ENCODE data around the gene FANCI. TPM values are rescaled to one million over a fixed set of nuclear protein-coding genes. Genes with fewer than 3 reads are reported as not detected.

The FANCI gene
- total and polyA plus RNA-seq, 2 of the 13 experiments (the other 11 are each of a cell fraction or from before 2014, with no cell fraction given): 15.7 to 68.8 TPM

DNA sequence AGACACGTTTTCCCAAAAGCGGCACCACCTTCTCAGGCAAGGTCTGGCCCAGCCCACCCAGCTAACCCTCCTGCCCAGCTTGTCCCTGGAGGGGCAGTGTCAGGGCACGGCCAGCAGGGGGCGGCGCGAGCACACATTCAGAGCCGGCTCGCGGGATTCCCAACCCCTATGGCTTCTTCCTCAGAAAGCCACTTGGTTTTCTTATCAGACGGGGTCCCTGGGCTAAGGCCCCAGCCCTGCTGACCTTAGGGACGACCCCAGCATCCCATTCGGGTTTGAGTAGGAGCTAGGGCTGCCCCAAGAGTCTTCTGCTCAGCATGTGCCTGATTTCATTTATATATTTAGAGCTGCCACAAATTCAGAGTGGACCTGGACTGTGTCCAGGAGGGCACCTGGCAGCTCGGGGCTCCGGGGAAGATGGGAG lies 36.9 kb upstream of the FANCI start:
- peak overlapping the region; percentile 78 for H3K4me2 ChIP-seq (ENCODE audit: low read depth, low read length)
- FAIRE-seq (peak; percentile 60), ATAC-seq (peak; percentile 96), DNase-seq (ENCODE audit: low spot score) (peak; percentile 56)
- no peaks in the 10 kb centered on the region for H3K9me3 ChIP-seq (ENCODE audit: low read length)
- no TSS peak for BruUV-seq (replicated peaks)
- peaks cover 14% of the 10 kb centered on the region for H3K4me1 ChIP-seq (ENCODE audit: insufficient read depth, low read length)
- no peaks in the 10 kb centered on the region for H3K27me3 ChIP-seq (ENCODE audit: control insufficient read depth in 1 of 2, insufficient read depth in 2 of 2, low read length in 2 of 2)
- H2AFZ ChIP-seq (ENCODE audit: low read length): no peak overlapping the region
- CTCF ChIA-PET (ENCODE audit: low intra/inter-chr PET ratio, low total read pairs): interaction anchor here (0.7 to 1.2 kb wide), 3 partner anchors 37 to 150 kb away, joined by 3 to 4 read pairs (median 3); partner anchors contain the start of gene FANCI
- no peak overlapping the region for H3K27ac ChIP-seq (ENCODE audit: extremely low read length, insufficient read depth, low read length)
- no peaks in the 10 kb centered on the region for H4K20me1 ChIP-seq (ENCODE audit: insufficient read depth, low read length)
- H3K36me3 ChIP-seq (replicated peaks in 1 of 2; ENCODE audit: control insufficient read depth in 1 of 2, insufficient read depth in 2 of 2, low read length in 2 of 2): no peaks in the 10 kb centered on the region
- POLR2A ChIA-PET: interaction anchor here (0.9 kb wide), 2 partner anchors 37 to 128 kb away, joined by 3 read pairs; partner anchors contain the start of genes FANCI and POLG
- intact Hi-C loops (cut with micrococcal nuclease; ENCODE audit: unreplicated experiment): loop anchor here (10.0 kb wide), 1 partner anchor 98 kb away; no protein-coding TSS in a partner anchor
- H3K79me2 ChIP-seq (ENCODE audit: insufficient read depth, low read length): no peaks in the 10 kb centered on the region
- 0% methylated on average over 6 of the region's 14 CpGs for WGBS (ENCODE audit: low lambda C conversion rate)
- in situ Hi-C loops (cut with HindIII; ENCODE audit: extremely low pct_ligation_motif_present, low pct_unique_long_range_greater_than_20kb): loop anchor here (5.0 to 10.0 kb wide), 2 partner anchors 35 to 88 kb away; partner anchors contain the start of gene FANCI
- H3K4me3 ChIP-seq (replicated peaks in 1 of 3; ENCODE audit: insufficient read depth in 1 of 3, low read depth in 2 of 3, low read length in 3 of 3): peak overlapping the region; percentile 15 to 51 (median 30); a peak in 4 of 6 replicates
- H3K9ac ChIP-seq (ENCODE audit: insufficient read depth, low read depth, low read length): peak overlapping the region; percentile 23; the same call in 1 of the 2 replicates
- TF ChIP-seq TEAD3 (CRISPR knock-in tag; optimal IDR thresholded peaks at IDR 0.05; ENCODE audit: borderline replicate concordance) (peak; percentile 16), AHR (CRISPR knock-in tag; IDR thresholded peaks at IDR 0.05) (peak; percentile 37; the same call in 1 of the 2 replicates), RARA (CRISPR knock-in tag; IDR thresholded peaks at IDR 0.05) (no peak), ELF1 (CRISPR knock-in tag; IDR thresholded peaks at IDR 0.05) (0 out of 2 replicates have a peak, but pooled peaks have one; percentile 23), ZNF572 (CRISPR knock-in tag; IDR thresholded peaks at IDR 0.05) (0 out of 2 replicates have a peak, but pooled peaks have one; percentile 40), ZBTB7B (CRISPR knock-in tag; IDR thresholded peaks at IDR 0.05) (peak; percentile 44; the same call in 1 of the 2 replicates), XRCC5 (optimal IDR thresholded peaks at IDR 0.05; ENCODE audit: low read length) (peak; percentile 70), ZNF768 (CRISPR knock-in tag; IDR thresholded peaks at IDR 0.05) (peak; percentile 39; the same call in 1 of the 2 replicates), RAD21 (CRISPR knock-in tag; IDR thresholded peaks at IDR 0.05) (peak; percentile 83), ZNF891 (CRISPR knock-in tag; IDR thresholded peaks at IDR 0.05) (0 out of 2 replicates have a peak, but pooled peaks have one; percentile 24), KLF9 (CRISPR knock-in tag; IDR thresholded peaks at IDR 0.05; ENCODE audit: low read depth) (0 out of 2 replicates have a peak, but pooled peaks have one; percentile 30), ZNF749 (CRISPR knock-in tag; IDR thresholded peaks at IDR 0.05; ENCODE audit: borderline replicate concordance) (no peak), TOPORS (CRISPR knock-in tag; IDR thresholded peaks at IDR 0.05) (no peak), ZXDC (CRISPR knock-in tag; IDR thresholded peaks at IDR 0.05) (no peak)
- TF ChIP-seq, protein P1, sequence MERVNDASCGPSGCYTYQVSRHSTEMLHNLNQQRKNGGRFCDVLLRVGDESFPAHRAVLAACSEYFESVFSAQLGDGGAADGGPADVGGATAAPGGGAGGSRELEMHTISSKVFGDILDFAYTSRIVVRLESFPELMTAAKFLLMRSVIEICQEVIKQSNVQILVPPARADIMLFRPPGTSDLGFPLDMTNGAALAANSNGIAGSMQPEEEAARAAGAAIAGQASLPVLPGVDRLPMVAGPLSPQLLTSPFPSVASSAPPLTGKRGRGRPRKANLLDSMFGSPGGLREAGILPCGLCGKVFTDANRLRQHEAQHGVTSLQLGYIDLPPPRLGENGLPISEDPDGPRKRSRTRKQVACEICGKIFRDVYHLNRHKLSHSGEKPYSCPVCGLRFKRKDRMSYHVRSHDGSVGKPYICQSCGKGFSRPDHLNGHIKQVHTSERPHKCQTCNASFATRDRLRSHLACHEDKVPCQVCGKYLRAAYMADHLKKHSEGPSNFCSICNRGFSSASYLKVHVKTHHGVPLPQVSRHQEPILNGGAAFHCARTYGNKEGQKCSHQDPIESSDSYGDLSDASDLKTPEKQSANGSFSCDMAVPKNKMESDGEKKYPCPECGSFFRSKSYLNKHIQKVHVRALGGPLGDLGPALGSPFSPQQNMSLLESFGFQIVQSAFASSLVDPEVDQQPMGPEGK (CRISPR knock-in tag; IDR thresholded peaks at IDR 0.05): 0 out of 2 replicates have a peak, but pooled peaks have one; percentile 34
- TF ChIP-seq, protein P2, sequence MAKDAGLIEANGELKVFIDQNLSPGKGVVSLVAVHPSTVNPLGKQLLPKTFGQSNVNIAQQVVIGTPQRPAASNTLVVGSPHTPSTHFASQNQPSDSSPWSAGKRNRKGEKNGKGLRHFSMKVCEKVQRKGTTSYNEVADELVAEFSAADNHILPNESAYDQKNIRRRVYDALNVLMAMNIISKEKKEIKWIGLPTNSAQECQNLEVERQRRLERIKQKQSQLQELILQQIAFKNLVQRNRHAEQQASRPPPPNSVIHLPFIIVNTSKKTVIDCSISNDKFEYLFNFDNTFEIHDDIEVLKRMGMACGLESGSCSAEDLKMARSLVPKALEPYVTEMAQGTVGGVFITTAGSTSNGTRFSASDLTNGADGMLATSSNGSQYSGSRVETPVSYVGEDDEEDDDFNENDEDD (CRISPR knock-in tag; IDR thresholded peaks at IDR 0.05; ENCODE audit: borderline replicate concordance): peak; percentile 33; the same call in 1 of the 2 replicates

All from HepG2 (cell line).